Measurements from ENCODE around the gene ROCK2.
A peak's percentile ranks its signal among the peaks of the same experiment; 100 is the strongest.

The ROCK2 gene

GRCh38 chr2:11305958-11306357, 38.5 kb downstream of the ROCK2 start:
- no peak for TF ChIP-seq CTCF (conservative IDR thresholded peaks at IDR 0.05; ENCODE audit: control insufficient read depth, insufficient read depth, low read depth, low read length)
- no peak overlapping the region for H3K4me3 ChIP-seq (ENCODE audit: control insufficient read depth, low read depth, low read length)
- DNase-seq (ENCODE audit: low read depth), result peak; percentile 88

GRCh38 chr2:11305338-11305737, 39.1 kb downstream of the ROCK2 start:
- no peak for TF ChIP-seq CTCF (conservative IDR thresholded peaks at IDR 0.05; ENCODE audit: control insufficient read depth, insufficient read depth, low read depth, low read length)
- no peak for DNase-seq (ENCODE audit: low read depth)
- no peak overlapping the region for H3K4me3 ChIP-seq (ENCODE audit: control insufficient read depth, low read depth, low read length)

DNA sequence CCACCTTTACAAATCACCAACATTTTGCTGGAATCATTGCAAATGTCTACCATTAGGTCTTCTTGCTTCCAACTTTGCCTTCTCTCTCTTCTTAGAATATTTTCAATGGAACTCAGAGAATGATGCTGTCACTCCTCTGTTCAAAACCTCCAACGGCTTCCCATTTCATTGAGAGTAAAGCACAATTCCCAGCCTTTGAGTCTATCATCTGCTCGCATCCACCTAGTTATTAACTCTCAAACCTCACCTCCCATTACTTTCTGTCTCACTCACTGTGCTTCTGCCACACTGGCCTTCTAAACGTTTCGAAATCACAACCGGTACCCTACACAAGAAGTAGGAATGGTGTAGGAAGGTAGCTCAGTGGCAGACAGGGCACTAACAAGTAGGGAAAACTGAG, 40.0 kb downstream of the ROCK2 start:
- no peak for DNase-seq (ENCODE audit: low read depth)
- no peak overlapping the region for H3K4me3 ChIP-seq (ENCODE audit: control insufficient read depth, low read depth, low read length)
- TF ChIP-seq CTCF (conservative IDR thresholded peaks at IDR 0.05; ENCODE audit: control insufficient read depth, insufficient read depth, low read depth, low read length), result no peak

DNA sequence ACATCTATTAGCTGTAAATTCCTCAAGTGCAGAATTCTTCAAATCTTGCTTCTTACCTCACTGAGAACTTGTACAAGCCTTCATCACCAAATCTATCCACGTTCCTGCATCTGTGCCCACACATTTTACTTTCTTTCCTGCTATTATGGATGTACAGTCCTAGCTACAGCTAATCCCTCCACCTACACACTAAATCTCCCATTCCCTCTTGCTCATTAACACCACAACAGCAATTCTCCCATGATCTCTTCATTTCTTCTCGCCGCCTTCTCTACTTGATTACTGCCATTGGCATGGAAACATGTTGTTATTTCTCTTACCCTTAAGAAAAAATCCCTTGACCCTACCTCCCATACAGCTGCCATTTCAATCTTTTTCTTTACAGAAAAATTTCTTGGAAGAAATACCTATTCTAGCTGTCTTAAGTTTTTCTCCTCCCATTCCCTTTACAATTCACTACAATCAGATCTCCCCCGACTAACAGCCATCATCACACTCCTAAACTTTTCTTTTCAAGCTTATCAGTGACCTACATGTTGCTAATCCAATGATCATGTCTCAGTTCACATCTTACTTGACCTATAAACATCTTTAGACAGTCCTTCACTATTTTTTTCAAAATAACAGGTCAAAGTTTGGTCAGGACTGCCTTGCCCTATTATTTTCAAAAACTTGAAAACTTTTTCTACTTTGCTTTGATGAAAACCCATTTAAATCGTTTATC, 41.0 kb downstream of the ROCK2 start:
- DNase-seq (ENCODE audit: low read depth), result no peak
- no peak overlapping the region for H3K4me3 ChIP-seq (ENCODE audit: control insufficient read depth, low read depth, low read length)
- no peak for TF ChIP-seq CTCF (conservative IDR thresholded peaks at IDR 0.05; ENCODE audit: control insufficient read depth, insufficient read depth, low read depth, low read length)

DNA sequence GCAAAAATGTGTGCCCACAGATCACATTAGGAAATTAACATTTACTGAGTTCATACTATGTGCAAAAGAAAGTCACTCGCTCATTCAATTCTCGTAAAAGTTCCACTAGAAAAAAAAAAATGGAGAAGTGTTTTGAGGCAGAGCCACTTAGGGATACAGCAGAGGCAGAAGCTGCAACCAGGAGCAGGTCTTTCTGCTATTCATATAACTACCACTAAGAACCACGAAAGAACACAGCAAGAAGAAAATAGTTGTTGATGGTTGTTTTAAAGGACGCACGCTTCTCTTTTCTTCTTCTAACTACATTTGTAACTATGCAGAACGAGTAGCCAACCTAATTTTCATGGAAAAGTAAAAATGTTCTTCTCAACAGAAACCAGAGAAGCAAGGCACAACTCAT, 45.0 kb downstream of the ROCK2 start:
- DNase-seq (ENCODE audit: low read depth), result no peak
- H3K4me3 ChIP-seq (ENCODE audit: control insufficient read depth, low read depth, low read length), result no peak overlapping the region
- TF ChIP-seq CTCF (conservative IDR thresholded peaks at IDR 0.05; ENCODE audit: control insufficient read depth, insufficient read depth, low read depth, low read length), result no peak

GRCh38 chr2:11298592-11298991, 45.8 kb downstream of the ROCK2 start:
- no peak for DNase-seq (ENCODE audit: low read depth)
- no peak for TF ChIP-seq CTCF (conservative IDR thresholded peaks at IDR 0.05; ENCODE audit: control insufficient read depth, insufficient read depth, low read depth, low read length)
- no peak overlapping the region for H3K4me3 ChIP-seq (ENCODE audit: control insufficient read depth, low read depth, low read length)

GRCh38 chr2:11296401-11296800, 48.0 kb downstream of the ROCK2 start:
- TF ChIP-seq CTCF (conservative IDR thresholded peaks at IDR 0.05; ENCODE audit: control insufficient read depth, insufficient read depth, low read depth, low read length), result no peak
- no peak for DNase-seq (ENCODE audit: low read depth)
- no peak overlapping the region for H3K4me3 ChIP-seq (ENCODE audit: control insufficient read depth, low read depth, low read length)
